ENCODE results near the gene SART1.
"Not testable (repeated sequence)": the region's sequence is repeated elsewhere in the genome, so short reads cannot be mapped to it uniquely, and the experiment has no call there.

Gene SART1

DNA sequence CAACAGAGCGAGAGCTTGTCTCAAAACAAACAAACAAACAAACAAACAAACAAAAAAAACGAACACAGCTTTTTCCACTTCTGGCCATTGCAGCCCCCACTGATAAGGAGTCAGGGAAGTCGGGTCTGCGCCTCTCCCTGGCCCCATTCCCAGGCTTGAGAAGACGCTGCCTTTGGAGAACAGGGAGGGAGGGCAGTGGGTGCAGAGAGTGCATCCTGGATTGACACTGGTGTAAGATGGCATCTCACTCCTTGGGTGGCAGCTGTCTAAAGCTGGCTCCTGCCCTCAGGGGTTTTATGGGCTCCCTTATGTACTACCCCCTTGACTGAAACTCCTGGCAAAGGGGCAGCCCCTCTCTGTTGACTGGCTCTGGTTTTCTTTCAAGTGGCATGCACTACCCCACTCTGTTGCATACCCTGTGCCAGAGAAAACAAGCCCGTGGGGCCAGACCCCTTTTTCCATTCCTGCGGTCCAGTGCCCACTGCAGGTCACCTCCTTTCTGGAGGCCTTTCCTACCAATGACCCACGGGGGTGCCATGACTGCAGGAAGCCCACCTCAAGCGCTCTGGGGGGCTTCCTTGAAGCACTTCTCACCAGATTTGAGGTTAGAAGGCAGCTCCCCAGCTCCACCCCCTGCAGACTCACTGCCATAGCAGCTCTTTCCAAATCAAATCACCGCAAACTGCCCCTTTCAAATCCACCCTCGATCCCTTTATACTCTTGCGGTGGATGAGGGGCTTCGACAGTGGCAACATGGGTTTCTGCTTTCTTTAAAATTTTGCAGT, 29.6 kb upstream of the SART1 start:
- no peak for DNase-seq (ENCODE audit: low read depth)

GRCh38 chr11:65932558-65932919, 29.0 kb upstream of the SART1 start:
- no peak for DNase-seq (ENCODE audit: low read depth)

DNA sequence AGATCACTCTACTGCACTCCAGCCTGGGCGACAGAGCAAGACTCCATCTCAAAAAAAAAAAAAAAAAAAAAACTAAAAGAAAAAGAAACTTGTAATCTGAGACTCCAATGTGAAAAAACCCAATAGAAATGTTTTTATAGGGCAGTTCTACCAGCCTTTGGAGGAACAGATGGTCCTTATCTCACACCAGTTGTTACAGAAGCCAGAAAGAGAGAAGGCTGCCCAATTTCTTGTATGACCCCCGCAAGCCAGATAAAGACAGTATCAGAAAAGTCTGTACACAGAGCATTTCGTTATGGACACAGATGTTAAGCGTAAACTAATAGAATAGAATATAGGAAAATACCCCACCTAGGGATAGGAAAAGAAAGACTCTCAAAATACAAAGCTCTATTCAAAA, 27.5 kb upstream of the SART1 start:
- no peak for DNase-seq (ENCODE audit: low read depth)

DNA sequence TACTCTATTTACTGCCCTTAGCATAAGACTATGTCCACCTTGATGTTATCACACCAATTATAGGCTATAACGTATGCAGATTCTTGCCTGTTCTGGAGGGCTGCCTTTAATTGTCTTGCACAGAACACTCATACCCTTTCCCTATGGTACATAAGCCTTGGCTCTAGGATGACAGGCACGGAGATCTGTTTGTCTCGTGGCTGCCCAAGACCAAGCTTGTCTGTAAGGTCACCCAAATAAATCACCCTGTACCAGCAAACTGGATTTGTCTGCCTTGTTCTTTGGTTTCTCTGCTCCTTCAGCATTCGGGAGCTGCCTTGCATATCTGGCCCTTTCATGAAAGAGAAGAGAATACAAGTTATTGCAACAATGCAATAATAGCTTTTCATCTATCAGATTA, 23.8 kb upstream of the SART1 start:
- DNase-seq (ENCODE audit: low read depth): no peak

DNA sequence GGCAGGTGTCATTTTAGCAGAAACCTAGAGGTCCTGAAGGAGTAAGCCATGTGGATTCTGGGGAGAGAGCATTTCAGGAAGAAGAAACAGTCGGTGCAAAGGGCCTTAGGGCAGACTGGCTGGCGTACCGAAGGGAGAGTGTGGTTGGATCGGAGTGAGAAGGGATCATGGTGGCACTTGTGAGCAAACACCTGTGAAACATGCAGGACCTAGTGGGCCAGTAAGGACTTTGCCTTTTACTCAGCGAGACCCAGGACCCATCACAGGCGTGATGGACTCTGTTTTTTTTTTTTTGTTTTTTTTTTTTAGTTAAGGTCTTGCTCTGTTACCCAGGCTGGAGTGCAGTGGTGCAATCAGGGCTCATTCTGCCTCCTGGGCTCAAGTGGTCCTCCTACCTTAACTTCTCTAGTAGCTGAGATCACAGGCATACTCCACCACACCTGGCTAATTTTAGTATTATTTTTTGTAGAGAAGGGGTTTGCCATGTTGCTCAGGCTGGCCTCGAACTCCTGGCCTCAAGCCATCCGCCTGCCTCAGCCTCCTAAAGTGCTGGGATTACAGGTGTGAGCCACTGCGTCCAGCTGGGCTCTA, 19.7 kb upstream of the SART1 start:
- DNase-seq (ENCODE audit: low read depth): no peak

DNA sequence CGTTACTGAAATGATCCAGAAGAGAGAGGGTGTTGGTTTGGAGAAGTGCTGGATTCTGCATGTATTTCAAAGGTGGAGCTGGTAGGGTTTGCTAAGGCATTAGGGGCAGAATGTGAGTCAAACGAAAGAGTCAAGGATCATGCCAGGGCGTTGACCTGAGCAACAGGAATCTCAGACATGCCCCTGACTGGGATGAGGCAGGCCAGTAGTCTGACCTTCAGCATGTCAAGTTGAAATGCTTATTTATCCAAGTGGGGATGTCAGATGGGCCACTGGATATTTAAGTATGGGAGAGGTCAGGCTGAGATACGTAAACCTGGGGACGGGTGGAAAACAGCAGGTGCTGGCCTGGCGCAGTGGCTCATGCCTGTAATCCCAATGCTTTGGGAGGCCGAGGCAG, 19.0 kb upstream of the SART1 start:
- DNase-seq (ENCODE audit: low read depth): no peak

DNA sequence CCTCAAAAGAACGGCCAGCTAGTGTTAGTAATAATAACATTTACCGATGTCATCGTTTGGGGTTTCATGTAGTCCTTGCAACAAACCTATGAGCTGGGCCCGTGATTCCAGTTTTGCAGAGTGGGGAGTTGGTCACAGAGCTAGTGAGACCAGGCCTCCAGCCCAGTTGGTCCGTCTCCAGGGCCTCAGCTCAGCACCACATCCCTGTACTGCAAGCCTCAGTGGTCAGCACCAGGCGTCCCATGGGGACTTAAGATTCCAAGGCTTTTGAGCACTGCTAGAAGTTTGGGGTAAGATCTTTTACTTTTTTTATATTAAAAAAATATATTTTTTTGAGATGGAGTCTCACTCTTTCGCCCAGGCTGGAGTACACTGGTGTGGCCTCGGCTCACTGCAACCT, 17.3 kb upstream of the SART1 start:
- no peak for DNase-seq (ENCODE audit: low read depth)

DNA sequence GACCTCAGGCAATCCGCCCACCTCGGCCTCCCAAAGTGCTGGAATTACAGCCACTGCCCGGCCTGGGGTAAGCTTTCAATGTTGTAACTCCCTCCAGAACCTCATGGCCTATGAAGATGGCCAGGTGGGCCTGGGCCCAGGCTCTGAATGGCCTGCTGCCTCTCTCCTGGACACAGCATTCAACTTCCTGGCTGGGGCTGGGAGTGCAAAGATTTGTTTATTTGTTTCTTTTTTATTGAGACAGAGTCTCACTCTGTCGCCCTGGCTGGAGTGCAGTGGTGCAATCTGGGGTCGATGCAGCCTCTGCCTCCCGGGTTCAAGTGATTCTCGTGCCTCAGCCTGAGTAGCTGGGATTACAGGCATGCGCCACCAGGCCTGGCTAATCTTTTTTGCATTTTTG, 16.8 kb upstream of the SART1 start:
- no peak for DNase-seq (ENCODE audit: low read depth)

DNA sequence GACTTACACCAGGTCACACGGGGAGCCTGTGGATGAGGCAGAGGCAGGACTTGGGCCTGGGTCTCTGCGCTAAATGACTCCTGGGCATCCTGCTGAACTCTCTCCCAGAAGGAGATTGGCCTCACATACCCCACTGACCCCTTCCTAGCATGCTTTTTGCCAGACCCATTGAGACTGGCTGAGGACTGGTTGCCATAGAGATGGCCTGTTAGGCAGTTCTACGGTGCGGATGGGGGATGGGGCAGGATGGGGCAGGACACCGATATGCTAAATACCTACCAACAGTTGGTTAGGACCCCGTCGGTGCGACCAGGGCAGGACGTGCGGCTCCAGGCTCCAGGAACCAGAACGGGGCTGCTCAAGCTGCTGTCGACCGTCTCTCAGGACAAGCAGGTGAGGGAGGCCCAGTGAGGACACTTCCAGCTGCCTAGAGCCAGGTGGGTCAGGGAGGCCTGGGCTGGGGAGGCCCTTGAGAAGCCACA, 16.1 kb upstream of the SART1 start, which contains the start of gene TSGA10IP:
Gene TSGA10IP (plus strand): TSS at position 51 of the 482 bp plus-strand sequence. CDS start 196 bp downstream, at position 247.
- no peak for DNase-seq (ENCODE audit: low read depth)

GRCh38 chr11:65945941-65946558, 15.5 kb upstream of the SART1 start:
- DNase-seq (ENCODE audit: low read depth): no peak

GRCh38 chr11:65946655-65947054, 14.9 kb upstream of the SART1 start:
- DNase-seq (ENCODE audit: low read depth): no peak

GRCh38 chr11:65947133-65947532, 14.4 kb upstream of the SART1 start:
- DNase-seq (ENCODE audit: low read depth): no peak

- no peak for DNase-seq (ENCODE audit: low read depth)
Measured at GRCh38 chr11:65947603-65948125, 13.9 kb upstream of the SART1 start.

- DNase-seq (ENCODE audit: low read depth): not testable (repeated sequence)
Measured at GRCh38 chr11:65950711-65951110, 10.8 kb upstream of the SART1 start.

- not testable (repeated sequence) for DNase-seq (ENCODE audit: low read depth)
Measured at GRCh38 chr11:65951641-65952040, 9.9 kb upstream of the SART1 start.

- no peak for DNase-seq (ENCODE audit: low read depth)
Measured at GRCh38 chr11:65952052-65952521, 9.4 kb upstream of the SART1 start.

GRCh38 chr11:65953471-65953870, 8.1 kb upstream of the SART1 start:
- no peak for DNase-seq (ENCODE audit: low read depth)

- no peak for DNase-seq (ENCODE audit: low read depth)
Measured at GRCh38 chr11:65954771-65955170, 6.8 kb upstream of the SART1 start.

DNA sequence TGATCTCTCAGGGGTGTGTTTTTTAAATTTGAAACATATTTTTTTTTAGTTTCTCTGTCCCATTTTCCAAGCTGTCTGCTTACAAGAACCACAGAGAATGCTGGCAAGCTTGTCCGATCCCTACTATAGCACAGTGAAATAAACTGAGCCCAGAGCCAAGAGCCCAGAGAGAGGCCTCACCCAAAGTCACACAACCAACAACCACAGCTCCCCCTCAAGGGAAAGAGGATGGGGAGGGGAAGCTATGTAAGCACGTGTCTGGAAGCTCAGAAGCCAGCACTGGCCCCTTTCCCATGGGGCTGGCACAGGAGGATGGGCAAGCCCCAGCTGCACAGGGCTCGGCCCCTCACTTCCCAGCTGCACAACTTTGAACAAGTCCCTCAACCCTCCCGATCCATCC, 3.2 kb upstream of the SART1 start:
- no peak for DNase-seq (ENCODE audit: low read depth)

GRCh38 chr11:65958774-65959420, 2.6 kb upstream of the SART1 start:
- DNase-seq (ENCODE audit: low read depth): no peak

GRCh38 chr11:65960824-65961266, 689 bp upstream of the SART1 start:
- no peak for DNase-seq (ENCODE audit: low read depth)

GRCh38 chr11:65962141-65962564, 619 bp downstream of the SART1 start:
- no peak for DNase-seq (ENCODE audit: low read depth)
